HCT116 (cell line): ENCODE data around the gene PTPRS. TPM values are rescaled to one million over a fixed set of nuclear protein-coding genes. Genes with fewer than 3 reads are reported as not detected.

Experiments used
- ATAC-seq: fragments of 200-7000 bp; cut with Tn5 transposase; 2 replicates; pipeline ENCODE4 v1.9.1; 2020; ENCODE audit warnings: mild to moderate bottlenecking, moderate library complexity
- BruUV-seq: library from RNA; stranded (reverse); fragments of 400-500 nt; replicated peaks from 2 replicates; lab custom pipeline; 2021; lab: Mats Ljungman, UMichigan
- CTCF ChIA-PET: fragments of 300-600 bp; sonication (Branson Sonifier 250); formaldehyde crosslinking; loops from one replicate; lab custom pipeline; 2021; ENCODE audit warnings: antibody characterized with exemption; lab: Charles Lee
- POLR2A ChIA-PET: fragments of 300-600, 350-600 bp; sonication (Branson Sonifier 250); formaldehyde crosslinking; loops from one replicate; lab custom pipeline; 2021; ENCODE audit warnings: antibody characterized with exemption; lab: Charles Lee
- RAD21 ChIA-PET, 2 experiments: fragments of 300-600 bp; sonication (Branson Sonifier 250); formaldehyde crosslinking; loops; one replicate each; lab custom pipeline; 2023; ENCODE audit warnings: low total read pairs in 2 of 2; ENCODE audit not compliant: uncharacterized antibody in 2 of 2, unreplicated experiment in 2 of 2, low non-redundant PET in 1 of 2; lab: Charles Lee
- DNase-seq: peaks from one replicate; pipeline ENCODE4 v3.0.0-alpha.2; 2010; ENCODE audit warnings: low read depth, low spot score
- H2AFZ ChIP-seq: fragments of 200-600 bp; shearing (Covaris generic), sonication (generic); 2 replicates; pipeline ENCODE4 v1.6.1; 2017; ENCODE audit warnings: low read depth, mixed run types, mixed read lengths, antibody characterized with exemption, low read length; ENCODE audit not compliant: poor library complexity, severe bottlenecking
- H3K27ac ChIP-seq: 2 replicates; pipeline ENCODE4 v1.5.1; 2012; ENCODE audit warnings: low read depth, low read length
- H3K27me3 ChIP-seq: fragments of 200-600 bp; sonication (generic); 2 replicates; pipeline ENCODE4 v1.6.1; 2016; ENCODE audit warnings: mixed run types, low read length, mixed read lengths; ENCODE audit not compliant: insufficient read depth
- H3K36me3 ChIP-seq, 2 experiments: fragments of 200-500 bp in 1 of 2; fragments of 200-600 bp in 1 of 2; sonication (Bioruptor generic) in 1 of 2; sonication (generic) in 1 of 2; 2 replicates each; pipeline versions ENCODE4 v1.5.1 to v1.6.1; 2014 to 2016; ENCODE audit warnings: low read length in 2 of 2, inconsistent platforms in 1 of 2, mixed read lengths in 1 of 2, mixed run types in 1 of 2; ENCODE audit not compliant: insufficient read depth in 2 of 2, control insufficient read depth in 1 of 2
- H3K4me1 ChIP-seq, 2 experiments: fragments of 200-600 bp in 1 of 2; sonication (generic) in 1 of 2; 2 replicates each; pipeline versions ENCODE4 v1.5.1 to v1.6.1; 2012 to 2017; ENCODE audit warnings: low read length in 2 of 2, inconsistent platforms in 1 of 2, mild to moderate bottlenecking in 1 of 2, mixed read lengths in 1 of 2, mixed run types in 1 of 2, moderate library complexity in 1 of 2; ENCODE audit not compliant: insufficient read depth in 2 of 2, control insufficient read depth in 1 of 2
- H3K4me2 ChIP-seq: fragments of 200-600 bp; sonication (generic); 2 replicates; pipeline ENCODE4 v1.6.1; 2017; ENCODE audit warnings: mixed run types, low read length, mixed read lengths
- H3K4me3 ChIP-seq, 2 experiments: fragments of 200-600 bp in 1 of 2; sonication (generic) in 1 of 2; replicated peaks in 1 of 2; 2 replicates each; pipeline ENCODE4 v1.5.1; 2011 to 2016; ENCODE audit warnings: low read length in 2 of 2, control low read depth in 1 of 2, low read depth in 1 of 2, mild to moderate bottlenecking in 1 of 2, mixed read lengths in 1 of 2, mixed run types in 1 of 2
- H3K79me2 ChIP-seq: fragments of 200-600 bp; sonication (generic); 2 replicates; pipeline ENCODE4 v1.6.1; 2017; ENCODE audit warnings: mild to moderate bottlenecking, mixed run types, low read length, moderate library complexity, mixed read lengths; ENCODE audit not compliant: insufficient read depth
- H3K9ac ChIP-seq: fragments of 200-600 bp; sonication (generic); 2 replicates; pipeline ENCODE4 v1.6.1; 2016; ENCODE audit warnings: low read length, mixed read lengths
- H3K9me2 ChIP-seq: fragments of 200-600 bp; sonication (generic), shearing (Covaris generic); 2 replicates; pipeline ENCODE4 v1.6.1; 2017; ENCODE audit warnings: mixed run types, mild to moderate bottlenecking, moderate library complexity; ENCODE audit not compliant: insufficient read depth
- H3K9me3 ChIP-seq, 2 experiments: fragments of 200-500 bp in 1 of 2; fragments of 200-600 bp in 1 of 2; sonication (Bioruptor generic) in 1 of 2; sonication (generic) in 1 of 2; 2 replicates each; pipeline ENCODE4 v1.6.1; 2014 to 2017; ENCODE audit warnings: low read length in 2 of 2, mixed read lengths in 2 of 2, inconsistent platforms in 1 of 2, low read depth in 1 of 2, mild to moderate bottlenecking in 1 of 2, mixed run types in 1 of 2, moderate library complexity in 1 of 2; ENCODE audit not compliant: control insufficient read depth in 1 of 2, insufficient read depth in 1 of 2
- H4K20me1 ChIP-seq: fragments of 200-600 bp; sonication (generic), shearing (Covaris generic); 2 replicates; pipeline ENCODE4 v1.6.1; 2017; ENCODE audit warnings: mixed run types, mild to moderate bottlenecking, moderate library complexity; ENCODE audit not compliant: insufficient read depth
- CTCF ChIP-seq, 3 experiments: fragments of 200-600 bp in 1 of 3; sonication (generic) in 1 of 3; IDR thresholded peaks in 2 of 3; conservative IDR thresholded peaks in 1 of 3; 2 replicates each; pipeline ENCODE4 v1.5.1; 2012 to 2017; ENCODE audit warnings: low read depth in 2 of 3, low read length in 2 of 3, antibody characterized with exemption in 1 of 3, borderline replicate concordance in 1 of 3, control low read depth in 1 of 3, mild to moderate bottlenecking in 1 of 3, mixed read lengths in 1 of 3, mixed run types in 1 of 3, moderate library complexity in 1 of 3; ENCODE audit not compliant: insufficient read depth in 1 of 3
- JUND ChIP-seq: IDR thresholded peaks from 2 replicates; pipeline ENCODE4 v1.6.1; 2012
- POLR2AphosphoS5 ChIP-seq: IDR thresholded peaks from 2 replicates; pipeline ENCODE4 v1.6.1; 2011; ENCODE audit warnings: mild to moderate bottlenecking, low read depth, low read length, moderate library complexity
- RAD21 ChIP-seq: IDR thresholded peaks from 2 replicates; pipeline ENCODE4 v1.6.1; 2012; ENCODE audit warnings: low read depth, mild to moderate bottlenecking
- SP1 ChIP-seq: IDR thresholded peaks from 2 replicates; pipeline ENCODE4 v1.6.1; 2012; ENCODE audit warnings: low read depth
- TCF7L2 ChIP-seq: IDR thresholded peaks from 2 replicates; pipeline ENCODE4 v1.7.0; 2011; ENCODE audit warnings: borderline replicate concordance, inconsistent platforms; ENCODE audit not compliant: insufficient read depth, insufficient read length; ENCODE audit errors: extremely low read depth
- ZFX ChIP-seq: fragments of 450-650 bp; IDR thresholded peaks from 2 replicates; pipeline ENCODE4 v1.6.1; 2017
- intact Hi-C: fragments of 100-400 bp; cut with micrococcal nuclease; formaldehyde crosslinking; loops from 2 replicates; pipeline ENCODE4 v1.10.0; 2022
- total RNA-seq: library from RNA; stranded (reverse); gene quantifications from one replicate; pipeline ENCODE4 v1.2.1, GENCODE V29; 2021; ENCODE audit not compliant: unreplicated experiment

PTPRS gene
- total RNA-seq, 1 experiment from 2014 or later: 123 TPM

GRCh38 chr19:5355076-5355475, 14.5 kb upstream of the PTPRS start:
- no peak overlapping the region for H2AFZ ChIP-seq
- intact Hi-C loops: no loop called here

GRCh38 chr19:5354403-5354802, 13.8 kb upstream of the PTPRS start:
- H3K9ac ChIP-seq: no peak overlapping the region
- H4K20me1 ChIP-seq: no peaks in the 10 kb centered on the region
- no peaks in the 10 kb centered on the region for H3K79me2 ChIP-seq
- no peak for DNase-seq
- no peak overlapping the region for H2AFZ ChIP-seq
- H3K9me2 ChIP-seq: no peaks in the 10 kb centered on the region
- BruUV-seq: no TSS peak
- H3K27me3 ChIP-seq: no peaks in the 10 kb centered on the region
- H3K27ac ChIP-seq: no peak overlapping the region
- H3K9me3 ChIP-seq: no peaks in the 10 kb centered on the region
- peaks cover 0 to 20% of the 10 kb centered on the region in 2 experiments; a peak in 2 of 4 replicates for H3K4me1 ChIP-seq
- no peaks in the 10 kb centered on the region for H3K36me3 ChIP-seq
- TF ChIP-seq TCF7L2 (no peak), RAD21 (peak; percentile 28; the same call in 1 of the 2 replicates), CTCF (IDR thresholded peaks at IDR 0.05 in 2 of 3, conservative IDR thresholded peaks at IDR 0.05 in 1 of 3; ENCODE audit: borderline replicate concordance in 1 of 3, insufficient read depth in 1 of 3, low read depth in 2 of 3, low read length in 2 of 3) (peak; percentile 14 to 59 (median 50); a peak in 4 of 6 replicates), SP1 (no peak)
- TF ChIP-seq, all 23 proteins: peak for 2
- Histone ChIP-seq H3K4me2 (no peak overlapping the region), H3K4me3 (no peak overlapping the region)
- ATAC-seq: peak; percentile 59
- POLR2A ChIA-PET: no interaction called here
- RAD21 ChIA-PET: no interaction called here
- CTCF ChIA-PET: no interaction called here
- intact Hi-C loops: no loop called here

More at GRCh38 chr19:5355076-5355475, 14.5 kb upstream of the PTPRS start:
- no peaks in the 10 kb centered on the region for H3K9me2 ChIP-seq
- ChIA-PET CTCF (no interaction called here), RAD21 (no interaction called here), POLR2A (no interaction called here)
- peaks cover 0 to 20% of the 10 kb centered on the region in 2 experiments; a peak in 2 of 4 replicates for H3K4me1 ChIP-seq
- peak; percentile 23; the same call in 1 of the 2 replicates for ATAC-seq
- H4K20me1 ChIP-seq: no peaks in the 10 kb centered on the region
- TF ChIP-seq POLR2AphosphoS5 (no peak), JUND (no peak), ZFX (no peak)
- H3K36me3 ChIP-seq: no peaks in the 10 kb centered on the region
- DNase-seq: no peak
- H3K27ac ChIP-seq: no peak overlapping the region
- no peak overlapping the region for H3K4me2 ChIP-seq
- H3K9ac ChIP-seq: no peak overlapping the region
- no TSS peak for BruUV-seq
- H3K9me3 ChIP-seq: no peaks in the 10 kb centered on the region
- no peaks in the 10 kb centered on the region for H3K27me3 ChIP-seq
- H3K4me3 ChIP-seq: no peak overlapping the region
- H3K79me2 ChIP-seq: no peaks in the 10 kb centered on the region
